SK-N-SH (cell line): ENCODE results near the gene DCP2. TPM values are rescaled to one million over a fixed set of nuclear protein-coding genes. Genes with fewer than 3 reads are reported as not detected.

ENCODE experiments used
- CTCF ChIA-PET: fragments of 300-600, 350-600 bp; formaldehyde crosslinking; extraction: SDS; loops from one replicate; lab custom pipeline; 2021; lab: Yijun Ruan, JAX
- POLR2A ChIA-PET: fragments of 350-600 bp; sonication (Branson Sonifier 250); formaldehyde crosslinking; extraction: SDS; loops from one replicate; lab custom pipeline; 2020; ENCODE audit warnings: antibody characterized with exemption, inconsistent platforms; lab: Yijun Ruan, JAX
- DNase-seq: peaks from one replicate; pipeline ENCODE4 v3.0.0; 2012
- H2AFZ ChIP-seq: fragments of 200-600 bp; sonication (generic); 2 replicates; pipeline ENCODE4 v1.8.1; 2016; ENCODE audit warnings: antibody characterized with exemption, mild to moderate bottlenecking, low read depth
- H3F3A ChIP-seq: fragments of 200-600 bp; sonication (generic); replicated peaks from 2 replicates; pipeline ENCODE3; 2016; ENCODE audit warnings: antibody characterized with exemption, mild to moderate bottlenecking; ENCODE audit not compliant: insufficient read depth
- H3K27ac ChIP-seq, 2 experiments: fragments of 200-500 bp in 1 of 2; fragments of 200-600 bp in 1 of 2; sonication (Bioruptor generic) in 1 of 2; sonication (generic), shearing (Covaris generic) in 1 of 2; 2 replicates each; pipeline versions ENCODE4 v1.5.1 to v1.6.1; 2014 to 2016; ENCODE audit warnings: low read depth in 2 of 2, inconsistent platforms in 1 of 2, low read length in 1 of 2, mild to moderate bottlenecking in 1 of 2, mixed read lengths in 1 of 2
- H3K27me3 ChIP-seq: fragments of 200-600 bp; sonication (generic), shearing (Covaris generic); 2 replicates; pipeline ENCODE4 v1.6.1; 2016; ENCODE audit warnings: mixed run types; ENCODE audit not compliant: insufficient read depth
- H3K36me3 ChIP-seq, 2 experiments: fragments of 200-500 bp in 1 of 2; fragments of 200-600 bp in 1 of 2; sonication (Bioruptor generic) in 1 of 2; sonication (generic) in 1 of 2; replicated peaks in 1 of 2; 2 replicates each; pipeline versions ENCODE3 to v1.5.1; 2014 to 2016; ENCODE audit warnings: low read length in 1 of 2, mild to moderate bottlenecking in 1 of 2; ENCODE audit not compliant: insufficient read depth in 2 of 2, control insufficient read depth in 1 of 2
- H3K4me1 ChIP-seq, 2 experiments: fragments of 200-500 bp in 1 of 2; fragments of 200-600 bp in 1 of 2; sonication (Bioruptor generic) in 1 of 2; sonication (generic), shearing (Covaris generic) in 1 of 2; 2 replicates each; pipeline versions ENCODE4 v1.5.1 to v1.6.1; 2014 to 2016; ENCODE audit warnings: low read depth in 1 of 2, low read length in 1 of 2, mixed run types in 1 of 2; ENCODE audit not compliant: insufficient read depth in 2 of 2, control insufficient read depth in 1 of 2
- H3K4me2 ChIP-seq: fragments of 200-600 bp; sonication (generic), shearing (Covaris generic); 2 replicates; pipeline ENCODE4 v1.6.1; 2017; ENCODE audit warnings: mixed run types
- H3K4me3 ChIP-seq, 2 experiments: fragments of 200-500 bp in 1 of 2; fragments of 200-600 bp in 1 of 2; sonication (Bioruptor generic) in 1 of 2; sonication (generic), shearing (Covaris generic) in 1 of 2; 2 replicates each; pipeline versions ENCODE4 v1.5.1 to v1.8.1; 2014 to 2016; ENCODE audit warnings: low read depth in 2 of 2, inconsistent platforms in 1 of 2, low read length in 1 of 2, mild to moderate bottlenecking in 1 of 2, mixed read lengths in 1 of 2, moderate library complexity in 1 of 2
- H3K79me2 ChIP-seq: fragments of 200-600 bp; sonication (generic); 2 replicates; pipeline ENCODE4 v1.8.1; 2017; ENCODE audit warnings: mild to moderate bottlenecking; ENCODE audit not compliant: insufficient read depth
- H3K9ac ChIP-seq: fragments of 200-600 bp; sonication (generic); 2 replicates; pipeline ENCODE4 v1.6.1; 2017; ENCODE audit warnings: mixed run types
- H3K9me2 ChIP-seq: fragments of 200-600 bp; sonication (generic); 2 replicates; pipeline ENCODE4 v1.6.1; 2017; ENCODE audit warnings: mixed run types
- H3K9me3 ChIP-seq: fragments of 200-600 bp; sonication (generic); 2 replicates; pipeline ENCODE4 v1.6.1; 2017; ENCODE audit warnings: mixed run types, mild to moderate bottlenecking, moderate library complexity
- H4K20me1 ChIP-seq: fragments of 200-600 bp; sonication (generic); 2 replicates; pipeline ENCODE4 v1.6.1; 2017; ENCODE audit warnings: mild to moderate bottlenecking, mixed run types; ENCODE audit not compliant: insufficient read depth
- CHD2 ChIP-seq: fragments of 150-350 bp; IDR thresholded peaks from 2 replicates; pipeline ENCODE4 v1.6.1; 2018; ENCODE audit warnings: low read length; ENCODE audit not compliant: partially characterized antibody
- CTCF ChIP-seq: fragments of 200-600 bp; sonication (generic); IDR thresholded peaks from 2 replicates; pipeline ENCODE4 v1.6.1; 2017; ENCODE audit warnings: antibody characterized with exemption, mild to moderate bottlenecking, moderate library complexity
- ELF1 ChIP-seq: IDR thresholded peaks from 2 replicates; pipeline ENCODE4 v1.4.0; 2012
- EP300 ChIP-seq, 2 experiments: IDR thresholded peaks; 2 replicates each; pipeline versions ENCODE4 v1.4.0 to v1.6.1; 2012; ENCODE audit warnings: borderline replicate concordance in 1 of 2, low read depth in 1 of 2, low read length in 1 of 2
- EZH2phosphoT487 ChIP-seq: fragments of 200-600 bp; sonication (generic); IDR thresholded peaks from 2 replicates; pipeline ENCODE4 v1.6.1; 2017; ENCODE audit warnings: low read depth, mixed run types, mild to moderate bottlenecking, antibody characterized with exemption, moderate library complexity, borderline replicate concordance
- FOXJ3 ChIP-seq: sonication (generic); formaldehyde crosslinking; IDR thresholded peaks from 2 replicates; pipeline ENCODE4 v1.5.1; 2020; ENCODE audit warnings: mild to moderate bottlenecking, missing genetic modification reagents
- GABPA ChIP-seq: IDR thresholded peaks from 2 replicates; pipeline ENCODE4 v1.4.0; 2012; ENCODE audit warnings: low read depth, mild to moderate bottlenecking
- IRF3 ChIP-seq: fragments of 150-350 bp; IDR thresholded peaks from 2 replicates; pipeline ENCODE4 v1.6.1; 2016; ENCODE audit warnings: mild to moderate bottlenecking, low read depth, low read length
- JUND ChIP-seq: IDR thresholded peaks from 2 replicates; pipeline ENCODE4 v1.4.0; 2012
- MEF2A ChIP-seq: IDR thresholded peaks from 2 replicates; pipeline ENCODE4 v1.4.0; 2012; ENCODE audit warnings: low read depth, borderline replicate concordance
- NRF1 ChIP-seq: IDR thresholded peaks from 2 replicates; pipeline ENCODE4 v1.6.1; 2012; ENCODE audit warnings: low read depth, mild to moderate bottlenecking, low read length
- PBX3 ChIP-seq: IDR thresholded peaks from 2 replicates; pipeline ENCODE4; 2012
- RCOR1 ChIP-seq: fragments of 150-350 bp; IDR thresholded peaks from 2 replicates; pipeline ENCODE4 v1.6.1; 2017; ENCODE audit warnings: antibody characterized with exemption, low read length
- REST ChIP-seq: IDR thresholded peaks from 2 replicates; pipeline ENCODE4 v1.6.1; 2012; ENCODE audit warnings: mild to moderate bottlenecking, low read depth, low read length, moderate library complexity
- RFX5 ChIP-seq: IDR thresholded peaks from 2 replicates; pipeline ENCODE4 v1.6.1; 2012; ENCODE audit warnings: mild to moderate bottlenecking, improper control_type of control experiment, low read length
- SIN3A ChIP-seq: IDR thresholded peaks from 2 replicates; pipeline ENCODE4 v1.6.1; 2012; ENCODE audit warnings: low read depth, mild to moderate bottlenecking, low read length, moderate library complexity, borderline replicate concordance
- SMC3 ChIP-seq: IDR thresholded peaks from 2 replicates; pipeline ENCODE4 v1.6.1; 2012; ENCODE audit warnings: low read depth, low read length, improper control_type of control experiment
- TAF1 ChIP-seq: IDR thresholded peaks from 2 replicates; pipeline ENCODE4 v1.6.1; 2012; ENCODE audit warnings: low read depth, mild to moderate bottlenecking, low read length, moderate library complexity, borderline replicate concordance
- TEAD4 ChIP-seq: IDR thresholded peaks from 2 replicates; pipeline ENCODE4 v1.4.0; 2012; ENCODE audit warnings: mild to moderate bottlenecking, borderline replicate concordance; ENCODE audit not compliant: insufficient read depth
- YY1 ChIP-seq: IDR thresholded peaks from 2 replicates; pipeline ENCODE4 v1.4.0; 2012; ENCODE audit warnings: low read depth, mild to moderate bottlenecking
- WGBS: methylation state at CpG from one replicate; pipeline ENCODE4 v1.1.6; 2017; ENCODE audit warnings: low lambda C conversion rate; 5-methylcytosine and 5-hydroxymethylcytosine counted together
- polyA plus RNA-seq, 3 experiments: library from polyadenylated mRNA; depleted of rRNA; stranded (reverse); fragments of >200 nt; gene quantifications; 2 replicates each; pipeline ENCODE4 v1.2.3, GENCODE V29; 2012

Gene DCP2
- polyA plus RNA-seq, 1 of the 3 experiments (the other 2 are of a cell fraction), result 6.0 TPM

- no peaks in the 10 kb centered on the region for H3K9me3 ChIP-seq
- no peak overlapping the region for H3K27ac ChIP-seq
- 96% methylated on average over 3 of the region's 3 CpGs for WGBS
- ChIA-PET CTCF (interaction anchor here (1.1 to 4.7 kb wide), 2 partner anchors 16 to 531 kb away, joined by 3 to 29 read pairs; no protein-coding TSS in a partner anchor), POLR2A (no interaction called here)
- H3K9ac ChIP-seq, result peak overlapping the region; percentile 91; the same call in 1 of the 2 replicates
- peak overlapping the region; percentile 82 for H3K4me2 ChIP-seq
- no peaks in the 10 kb centered on the region for H3F3A ChIP-seq
- H2AFZ ChIP-seq, result no peak overlapping the region
- no peak overlapping the region; a peak in 1 of 4 replicates for H3K4me3 ChIP-seq
- peaks cover 50% of the 10 kb centered on the region for H4K20me1 ChIP-seq
- peaks cover 18 to 22% of the 10 kb centered on the region in 2 experiments; a peak in 3 of 4 replicates for H3K4me1 ChIP-seq
- H3K79me2 ChIP-seq, result peaks cover 80% of the 10 kb centered on the region
- DNase-seq, result no peak
- peaks cover 20 to 30% of the 10 kb centered on the region in 2 experiments for H3K36me3 ChIP-seq
- no peaks in the 10 kb centered on the region for H3K27me3 ChIP-seq
- TF ChIP-seq MEF2A, result no peak
- no peak for TF ChIP-seq CTCF
- no peak for TF ChIP-seq TEAD4
- TF ChIP-seq GABPA, result no peak
- TF ChIP-seq SMC3, result no peak
- TF ChIP-seq EZH2phosphoT487, result no peak
- TF ChIP-seq YY1, result no peak
- no peak for TF ChIP-seq IRF3
- no peak for TF ChIP-seq TAF1
- TF ChIP-seq EP300 (IDR thresholded peaks at IDR 0.05; ENCODE audit: borderline replicate concordance in 1 of 2, low read depth in 1 of 2, low read length in 1 of 2), result no peak
- no peak for TF ChIP-seq RFX5
- TF ChIP-seq ELF1, result no peak
- no peak for TF ChIP-seq SIN3A
- TF ChIP-seq CHD2, result no peak
- no peak for TF ChIP-seq RCOR1
- no peak for TF ChIP-seq FOXJ3 (CRISPR knock-in tag)
- TF ChIP-seq, all 33 proteins: peak for 0
- H3K9me2 ChIP-seq, result no peaks in the 10 kb centered on the region
Observed at GRCh38 chr5:112979723-112980122, 3.1 kb downstream of the DCP2 start.

- ChIA-PET CTCF (interaction anchor here (6.2 kb wide), 1 partner anchor 13 kb away, joined by 46 read pairs; no protein-coding TSS in a partner anchor), POLR2A (no interaction called here)
- H3K9ac ChIP-seq, result no peak overlapping the region
- no peak overlapping the region for H3K4me2 ChIP-seq
- H2AFZ ChIP-seq, result no peak overlapping the region
- peaks cover 47% of the 10 kb centered on the region for H4K20me1 ChIP-seq
- H3K9me2 ChIP-seq, result no peaks in the 10 kb centered on the region
- no peaks in the 10 kb centered on the region for H3K9me3 ChIP-seq
- peaks cover 99% of the 10 kb centered on the region for H3K79me2 ChIP-seq
- H3F3A ChIP-seq, result no peaks in the 10 kb centered on the region
- no peak overlapping the region for H3K4me3 ChIP-seq
- H3K27me3 ChIP-seq, result no peaks in the 10 kb centered on the region
- peaks cover 20 to 30% of the 10 kb centered on the region in 2 experiments for H3K36me3 ChIP-seq
- H3K27ac ChIP-seq, result no peak overlapping the region
- H3K4me1 ChIP-seq, result peaks cover 11 to 21% of the 10 kb centered on the region in 2 experiments; a peak in 2 of 4 replicates
- no peak for DNase-seq
- 90% methylated on average over 2 of the region's 2 CpGs for WGBS
- TF ChIP-seq RCOR1, result no peak
- no peak for TF ChIP-seq EP300 (IDR thresholded peaks at IDR 0.05; ENCODE audit: borderline replicate concordance in 1 of 2, low read depth in 1 of 2, low read length in 1 of 2)
- no peak for TF ChIP-seq REST
- TF ChIP-seq NRF1, result no peak
- no peak for TF ChIP-seq JUND
- TF ChIP-seq PBX3, result no peak
- TF ChIP-seq EZH2phosphoT487, result no peak
- TF ChIP-seq RFX5, result no peak
- TF ChIP-seq GABPA, result no peak
Observed at GRCh38 chr5:112983363-112983762, 6.8 kb downstream of the DCP2 start.
